Pancreas (tissue), 10 donors: ENCODE data around the gene HIVEP3. TPM values are rescaled to one million over a fixed set of nuclear protein-coding genes. Genes with fewer than 3 reads are reported as not detected.

Experiments used
- ATAC-seq, 4 donors: fragments of 200-7000 bp; cut with Tn5 transposase; one replicate each; pipeline versions ENCODE4 v1.8.0 to v1.9.1; 2020; ENCODE audit warnings: mild to moderate bottlenecking in 4 of 4, moderate library complexity in 4 of 4
- DNase-seq, 6 donors: peaks; one replicate each; pipeline ENCODE4 v3.0.0-alpha.2; 2020
- FAIRE-seq: peaks from 2 replicates; lab custom pipeline; 2012; peaks lifted over from hg19 to GRCh38; lab: Jason Lieb, UNC
- H3K27ac ChIP-seq, 4 donors: fragments of 200-600 bp; sonication (generic); 1 replicate in 3 of 4; 2 replicates in 1 of 4; pipeline versions ENCODE4 v1.5.0 to v1.8.0; 2020
- H3K27me3 ChIP-seq, 4 donors: fragments of 200-600 bp; one replicate each; pipeline ENCODE4 v1.8.0; 2021
- H3K36me3 ChIP-seq, 3 donors: fragments of 200-600 bp; sonication (generic) in 1 of 3; one replicate each; pipeline versions ENCODE4 v1.5.0 to v1.8.0; 2020 to 2021
- H3K4me1 ChIP-seq, 3 donors: fragments of 200-600 bp; one replicate each; pipeline ENCODE4 v1.8.0; 2021
- H3K4me3 ChIP-seq, 4 donors: fragments of 200-600 bp; sonication (generic) in 2 of 4; one replicate each; pipeline versions ENCODE4 v1.5.0 to v1.8.0; 2020 to 2021
- H3K9me3 ChIP-seq, 4 donors: fragments of 200-600 bp; one replicate each; pipeline ENCODE4 v1.8.0; 2021
- WGBS, 2 donors: extraction: QIAGEN DNeasy Blood & Tissue Kit; methylation state at CpG; one replicate each; pipeline ENCODE4 v1.1.7; 2013; 5-methylcytosine and 5-hydroxymethylcytosine counted together
- intact Hi-C, 3 donors: fragments of 100-400 bp; cut with DNase I; formaldehyde crosslinking; loops; one replicate each; pipeline versions ENCODE4 v1.11.1 to v1.14.2; 2022
- polyA plus RNA-seq, 2 donors: library from polyadenylated mRNA; stranded (reverse); fragments of 200-250 nt; gene quantifications; one replicate each; pipeline ENCODE4 v1.2.3, GENCODE V29; 2013
- total RNA-seq, 6 donors: library from RNA; stranded (reverse); fragmentation: NEBNext Ultra II Directional in 4 of 6; extraction: Animal tissue kit (Norgen Biotek cat#: 25700) in 4 of 6; gene quantifications; one replicate each; pipeline versions ENCODE4 v1.2.1 to v1.2.4, GENCODE V29; 2021 to 2023
- TF ChIP-seq, protein P1 (sequence below), 4 donors: fragments of 200-600 bp; sonication (generic) in 3 of 4; IDR thresholded peaks; one replicate each; pipeline versions ENCODE4 v1.5.0 to v1.8.0; 2021; ENCODE audit warnings: antibody characterized with exemption in 4 of 4
- donor health status: healthy with polysubstance abuse.
- donor health status: DM: no; HTN: no; CAD: no; lungs with moderate emphysema.
- donor health status: DM: no; HTN: no; CAD: no.
- donor health status: control.
- donor health status: control.
- donor health status: Bipolar disorder and iron deficiency.
- donor health status: DM: yes; HTN: yes; CAD: no.
- donor health status: DM: no; HTN: no; CAD: no.
- donor health status: DM: no; HTN: no; CAD: no.
- donor health status: DM: yes; HTN: yes; CAD: no.

HIVEP3 gene
- total and polyA plus RNA-seq, 8 donors, result 2.7 to 5.0 (median 3.1) TPM

DNA sequence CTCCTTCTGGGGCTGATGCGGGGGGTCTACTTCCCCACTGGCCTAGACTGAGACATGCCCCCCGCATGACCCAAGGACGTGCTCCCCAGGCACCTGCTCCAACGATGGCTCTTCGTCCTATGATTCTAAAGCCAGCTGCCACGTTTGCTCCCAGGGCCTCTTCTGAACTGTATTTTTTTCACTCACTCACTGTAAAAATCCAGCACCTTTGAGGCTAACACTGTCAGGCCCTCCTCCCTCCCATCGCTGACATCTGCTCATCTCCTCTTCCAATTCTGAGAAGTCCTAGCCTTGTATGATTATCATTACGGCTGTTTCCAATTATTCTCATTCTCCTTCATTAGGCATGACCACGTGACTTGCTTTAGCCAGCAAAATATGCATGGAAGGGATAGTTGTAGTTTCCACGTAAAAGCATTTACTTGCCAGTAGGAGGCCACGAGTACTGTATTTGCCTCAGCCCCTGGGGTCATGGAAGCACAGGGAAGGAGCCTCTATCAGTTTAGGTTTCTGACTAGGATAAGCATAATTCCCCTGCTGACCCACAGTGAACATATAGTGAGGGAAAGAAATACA is 415.1 kb downstream of the HIVEP3 start:
- Histone ChIP-seq H3K36me3 (no peaks in the 10 kb centered on the region), H3K27ac (no peak overlapping the region), H3K4me3 (no peak overlapping the region), H3K27me3 (no peaks in the 10 kb centered on the region), H3K9me3 (no peaks in the 10 kb centered on the region), H3K4me1 (peaks cover 20 to 25% (median 25%) of the 10 kb centered on the region in 3 donors)
- FAIRE-seq, result no peak
- ATAC-seq, result no peak
- 90 to 94% methylated on average over 11 of the region's 11 CpGs for WGBS, 2 donors
- TF ChIP-seq, protein P1, sequence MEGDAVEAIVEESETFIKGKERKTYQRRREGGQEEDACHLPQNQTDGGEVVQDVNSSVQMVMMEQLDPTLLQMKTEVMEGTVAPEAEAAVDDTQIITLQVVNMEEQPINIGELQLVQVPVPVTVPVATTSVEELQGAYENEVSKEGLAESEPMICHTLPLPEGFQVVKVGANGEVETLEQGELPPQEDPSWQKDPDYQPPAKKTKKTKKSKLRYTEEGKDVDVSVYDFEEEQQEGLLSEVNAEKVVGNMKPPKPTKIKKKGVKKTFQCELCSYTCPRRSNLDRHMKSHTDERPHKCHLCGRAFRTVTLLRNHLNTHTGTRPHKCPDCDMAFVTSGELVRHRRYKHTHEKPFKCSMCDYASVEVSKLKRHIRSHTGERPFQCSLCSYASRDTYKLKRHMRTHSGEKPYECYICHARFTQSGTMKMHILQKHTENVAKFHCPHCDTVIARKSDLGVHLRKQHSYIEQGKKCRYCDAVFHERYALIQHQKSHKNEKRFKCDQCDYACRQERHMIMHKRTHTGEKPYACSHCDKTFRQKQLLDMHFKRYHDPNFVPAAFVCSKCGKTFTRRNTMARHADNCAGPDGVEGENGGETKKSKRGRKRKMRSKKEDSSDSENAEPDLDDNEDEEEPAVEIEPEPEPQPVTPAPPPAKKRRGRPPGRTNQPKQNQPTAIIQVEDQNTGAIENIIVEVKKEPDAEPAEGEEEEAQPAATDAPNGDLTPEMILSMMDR (IDR thresholded peaks at IDR 0.05), result no peak
- intact Hi-C loops, result no loop called here
- DNase-seq, result peak in 1 of 6 donors; percentile 21

DNA sequence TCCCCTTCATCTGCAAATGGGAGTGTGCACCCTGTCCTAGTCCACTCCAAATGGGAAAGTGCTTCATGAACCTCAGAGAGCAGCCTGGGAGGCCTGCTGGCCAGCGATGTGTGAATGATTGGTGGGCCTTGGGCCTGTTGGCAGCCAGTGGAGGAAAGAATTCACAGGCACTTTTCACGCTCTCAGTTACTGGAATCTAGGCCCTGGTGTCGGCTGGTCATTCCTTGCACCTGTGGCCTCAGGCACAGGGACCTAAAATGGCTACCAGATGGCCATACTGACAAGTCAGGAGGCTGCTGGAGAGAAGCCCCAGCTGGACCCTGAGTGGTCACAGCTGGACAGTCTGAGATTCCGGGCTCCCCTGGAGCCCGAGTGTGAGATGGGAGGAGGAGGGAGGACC is 415.8 kb downstream of the HIVEP3 start:
- peak overlapping the region in 1 of 4 donors; percentile 4 for H3K27ac ChIP-seq
- DNase-seq (peak in 1 of 6 donors; percentile 41), ATAC-seq (no peak), FAIRE-seq (no peak)
- H3K4me1 ChIP-seq, result peaks cover 20 to 25% (median 25%) of the 10 kb centered on the region in 3 donors
- H3K9me3 ChIP-seq, result no peaks in the 10 kb centered on the region
- no peaks in the 10 kb centered on the region for H3K36me3 ChIP-seq
- H3K27me3 ChIP-seq, result no peaks in the 10 kb centered on the region
- TF ChIP-seq, protein P1 (IDR thresholded peaks at IDR 0.05), result no peak
- 82 to 85% methylated on average over 5 of the region's 5 CpGs for WGBS, 2 donors
- intact Hi-C loops, result no loop called here
- no peak overlapping the region for H3K4me3 ChIP-seq

DNA sequence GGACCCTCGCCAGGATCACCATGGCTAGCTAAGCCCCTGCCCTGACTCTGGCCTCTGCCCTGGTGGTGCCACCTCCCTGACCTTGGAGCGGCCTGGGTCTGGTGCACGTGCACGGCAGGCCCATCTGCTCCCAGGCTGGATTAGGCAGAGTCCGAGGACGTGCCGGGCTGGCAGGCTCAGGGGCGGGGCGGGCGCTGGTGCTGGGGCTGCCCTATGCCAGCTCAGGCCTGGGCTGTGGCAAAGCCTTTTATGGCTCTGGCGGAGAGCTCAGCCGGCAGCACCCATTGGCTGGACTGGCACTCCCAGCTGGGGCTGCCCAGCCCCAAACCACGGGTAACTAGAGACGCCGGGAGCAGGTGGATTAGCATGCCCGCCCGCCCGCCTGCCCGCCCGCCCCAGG is 417.1 kb downstream of the HIVEP3 start:
- FAIRE-seq, result no peak
- peak overlapping the region; percentile 63 to 84 (median 74) for H3K27ac ChIP-seq

DNA sequence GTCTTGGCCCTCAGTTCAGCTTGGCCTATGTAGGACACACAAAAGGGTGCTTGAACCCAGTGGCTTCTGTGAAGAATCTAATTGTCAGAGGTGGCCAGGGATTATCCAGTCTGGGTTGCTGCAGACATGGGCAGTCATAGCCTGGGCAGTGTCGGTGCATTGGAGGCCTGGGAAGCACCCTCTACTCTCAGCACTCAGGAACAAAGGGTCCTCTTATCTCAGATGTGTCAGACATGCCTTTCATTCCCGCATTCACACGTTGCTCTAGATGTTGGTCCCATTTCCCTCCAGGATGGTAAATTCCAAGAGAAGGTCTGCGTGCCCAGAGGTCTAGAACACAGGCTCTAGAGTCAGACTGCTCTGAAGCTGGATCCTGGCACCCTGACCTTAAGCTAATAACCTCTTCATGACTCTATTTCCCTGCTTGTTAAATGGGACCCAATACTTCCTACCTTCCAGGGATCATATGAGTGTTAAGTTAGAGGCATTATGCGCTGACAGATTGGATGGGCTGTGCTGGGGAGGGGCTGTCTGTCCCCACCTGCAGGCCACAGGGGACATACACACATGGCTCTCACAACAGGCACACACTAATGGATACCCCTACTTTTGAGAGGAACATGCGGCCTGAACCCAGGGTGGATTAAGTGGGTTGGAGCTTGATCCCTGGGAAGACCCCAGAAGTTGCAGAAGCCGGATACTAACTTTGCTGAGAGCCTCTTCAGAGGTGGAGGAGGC is 417.8 kb downstream of the HIVEP3 start:
- Histone ChIP-seq H3K4me1 (peaks cover 20 to 36% (median 25%) of the 10 kb centered on the region in 3 donors), H3K4me3 (no peak overlapping the region), H3K27me3 (no peaks in the 10 kb centered on the region), H3K36me3 (no peaks in the 10 kb centered on the region), H3K9me3 (no peaks in the 10 kb centered on the region), H3K27ac (peak overlapping the region; percentile 63 to 84 (median 74))
- ATAC-seq, result no peak
- WGBS, 2 donors, result 55 to 58% methylated on average over 7 of the region's 7 CpGs
- TF ChIP-seq, protein P1 (IDR thresholded peaks at IDR 0.05), result no peak
- intact Hi-C loops, result no loop called here
- no peak for FAIRE-seq
- DNase-seq, result no peak

More for the DNA sequence above, 417.1 kb downstream of the HIVEP3 start:
- ATAC-seq, result peak; percentile 43 to 72 (median 62)
- DNase-seq, result peak in 4 of 6 donors; percentile 59 to 92 (median 79)
- 67 to 70% methylated on average over 19 to 20 of the region's 20 CpGs for WGBS, 2 donors
- TF ChIP-seq, protein P1 (IDR thresholded peaks at IDR 0.05), result no peak
- no peaks in the 10 kb centered on the region for H3K9me3 ChIP-seq
- intact Hi-C loops, result no loop called here
- H3K4me3 ChIP-seq, result no peak overlapping the region
- no peaks in the 10 kb centered on the region for H3K27me3 ChIP-seq
- no peaks in the 10 kb centered on the region for H3K36me3 ChIP-seq
- H3K4me1 ChIP-seq, result peaks cover 20 to 31% (median 25%) of the 10 kb centered on the region in 3 donors
